ENCODE data around the gene PNPLA5.
"Not testable (repeated sequence)": the region's sequence is repeated elsewhere in the genome, so short reads cannot be mapped to it uniquely, and the experiment has no call there.

Gene PNPLA5

DNA sequence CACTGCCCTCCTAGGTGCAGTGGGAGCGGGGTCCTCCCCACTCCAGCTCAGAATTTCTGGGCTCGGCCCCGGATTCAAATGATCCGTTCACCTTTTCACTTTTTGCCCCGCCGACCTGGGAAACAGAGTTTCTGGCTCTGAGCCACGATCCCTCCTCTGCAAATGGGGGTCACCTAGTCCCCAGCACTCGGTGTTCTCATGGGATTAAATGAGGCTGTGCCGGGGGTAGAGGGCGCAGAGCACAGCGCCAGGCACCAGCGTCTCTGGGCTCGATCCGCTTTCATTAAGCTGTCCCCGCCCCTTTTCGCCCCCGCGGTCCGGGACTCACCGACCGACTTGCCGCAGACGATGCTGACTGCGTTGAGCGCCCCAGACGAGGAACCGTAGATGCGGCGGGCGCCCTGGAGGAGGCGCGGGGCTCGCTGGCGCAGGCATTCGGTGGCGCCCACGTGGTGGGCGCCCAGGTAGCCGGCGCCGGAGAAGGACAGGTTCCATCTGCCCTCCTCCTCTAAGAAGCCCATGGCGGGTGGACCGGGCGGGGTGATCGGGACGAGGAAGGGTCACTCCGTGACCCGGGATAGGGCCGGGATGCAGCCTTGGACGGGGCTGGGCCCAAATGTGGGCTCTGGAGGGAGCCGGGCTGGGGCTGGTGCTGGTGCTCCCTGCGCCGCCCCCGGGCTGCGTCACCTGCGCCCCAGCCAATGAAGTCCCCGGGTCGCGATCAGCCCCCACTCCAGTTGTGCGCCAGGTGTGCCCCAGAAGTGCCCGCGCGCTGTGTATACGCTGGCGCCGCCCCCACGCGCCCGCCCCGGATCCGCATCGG lies at the start of gene PNPLA5:
Gene PNPLA5, minus strand, starts transcription at position 654 of the 823 bp plus-strand sequence. Its CDS starts 133 bp downstream, at position 521.
- DNase-seq (ENCODE audit: low read depth): no peak

- no peak for DNase-seq (ENCODE audit: low read depth)
Measured at GRCh38 chr22:43941449-43941848, 49.6 kb upstream of the PNPLA5 start.

GRCh38 chr22:43931771-43932170 lies 40.0 kb upstream of the PNPLA5 start:
- DNase-seq (ENCODE audit: low read depth): no peak

GRCh38 chr22:43928908-43929307 lies 37.1 kb upstream of the PNPLA5 start:
- no peak for DNase-seq (ENCODE audit: low read depth)

DNA sequence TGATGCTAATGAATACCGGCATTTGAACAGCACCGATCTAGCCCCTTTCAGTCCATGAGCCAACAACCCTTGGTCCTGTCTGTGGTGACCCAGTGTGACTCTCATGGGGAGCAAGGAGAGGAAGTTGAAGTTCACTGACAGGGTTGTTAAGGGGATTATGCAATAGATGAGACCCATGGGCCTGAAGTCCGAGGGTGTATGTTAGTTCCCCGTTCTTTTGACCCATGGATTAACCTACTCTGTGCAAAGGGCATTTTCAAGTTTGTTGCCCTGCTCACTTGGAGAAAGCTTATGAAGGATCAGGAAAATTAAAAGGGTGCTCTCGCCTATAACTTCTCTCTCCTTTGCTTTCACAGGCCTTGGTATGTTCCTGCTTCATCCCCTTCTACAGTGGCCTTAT lies 36.7 kb upstream of the PNPLA5 start:
- no peak for DNase-seq (ENCODE audit: low read depth)

- DNase-seq (ENCODE audit: low read depth): no peak
Measured at GRCh38 chr22:43926349-43926710, 34.5 kb upstream of the PNPLA5 start.

GRCh38 chr22:43925433-43926348 lies 33.9 kb upstream of the PNPLA5 start:
- DNase-seq (ENCODE audit: low read depth): no peak

DNA sequence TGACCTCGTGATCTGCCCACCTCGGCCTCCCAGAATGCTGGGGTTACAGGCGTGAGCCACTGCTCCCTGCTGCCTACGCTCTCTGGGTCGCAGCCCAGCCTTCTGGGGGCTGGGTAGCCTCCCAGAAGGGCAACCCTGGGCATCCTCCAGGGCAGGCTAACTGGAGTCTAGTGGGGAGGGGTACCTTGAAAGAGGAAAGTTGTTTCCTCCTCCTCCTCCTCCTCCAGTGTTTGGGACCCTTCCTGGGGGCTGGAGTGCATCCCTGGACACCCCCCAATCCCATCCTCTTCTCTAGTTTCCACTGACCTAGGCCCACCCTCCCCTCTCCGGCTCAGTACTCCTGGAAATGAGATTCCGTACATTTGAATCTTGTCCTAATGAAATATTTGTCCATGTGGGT lies 33.1 kb upstream of the PNPLA5 start:
- DNase-seq (ENCODE audit: low read depth): no peak

DNA sequence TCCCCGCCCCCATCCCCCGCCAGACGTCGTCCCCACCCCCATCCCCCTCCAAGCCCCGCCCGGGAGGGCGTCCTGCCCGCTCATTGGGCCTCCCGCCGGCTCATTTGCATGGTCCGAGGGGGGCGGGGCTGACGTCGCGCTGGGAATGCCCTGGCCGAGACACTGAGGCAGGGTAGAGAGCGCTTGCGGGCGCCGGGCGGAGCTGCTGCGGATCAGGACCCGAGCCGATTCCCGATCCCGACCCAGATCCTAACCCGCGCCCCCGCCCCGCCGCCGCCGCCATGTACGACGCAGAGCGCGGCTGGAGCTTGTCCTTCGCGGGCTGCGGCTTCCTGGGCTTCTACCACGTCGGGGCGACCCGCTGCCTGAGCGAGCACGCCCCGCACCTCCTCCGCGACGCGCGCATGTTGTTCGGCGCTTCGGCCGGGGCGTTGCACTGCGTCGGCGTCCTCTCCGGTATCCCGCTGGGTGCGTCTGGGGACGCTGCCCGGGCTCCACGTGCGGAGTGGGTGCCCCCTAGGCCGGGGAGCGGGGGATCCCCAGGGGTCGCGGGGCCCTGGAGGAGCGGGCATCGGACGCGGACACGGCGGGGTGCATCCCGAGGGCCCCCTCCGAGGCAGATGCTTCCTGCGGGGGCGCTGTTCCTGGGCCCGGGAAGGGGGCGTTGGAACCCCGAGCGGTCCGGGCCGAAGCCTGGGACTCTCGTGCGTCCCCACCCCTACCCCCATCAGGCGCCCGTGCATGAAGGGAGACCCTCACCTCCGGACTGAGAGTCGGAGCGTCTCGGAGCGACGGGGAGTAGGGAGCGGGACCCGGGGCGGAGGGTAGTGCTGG lies 32.0 kb upstream of the PNPLA5 start, which contains the start of gene PNPLA3:
Gene PNPLA3, plus strand, starts transcription at position 175 of the 834 bp plus-strand sequence. Its CDS starts 107 bp downstream, at position 282.
- DNase-seq (ENCODE audit: low read depth): peak; percentile 56

DNA sequence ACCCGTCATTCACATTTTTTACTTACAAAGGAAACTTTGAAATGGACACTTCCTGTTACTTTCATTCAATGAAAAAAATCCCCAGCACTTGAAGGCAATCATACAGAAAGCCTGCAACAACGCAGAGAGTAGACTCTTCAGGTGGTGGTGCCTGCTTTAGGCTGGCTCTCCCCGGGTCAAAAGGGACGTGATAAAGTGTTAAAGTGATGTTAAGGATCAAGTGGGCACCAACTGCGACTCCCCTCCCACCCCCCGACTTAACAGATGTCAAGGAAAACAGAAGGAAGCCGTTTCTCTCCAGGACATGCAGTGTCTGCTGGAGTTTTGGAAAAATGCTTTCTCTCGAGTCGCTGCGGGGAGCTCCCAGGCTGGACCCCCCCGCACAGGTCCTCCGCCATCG lies 31.4 kb upstream of the PNPLA5 start:
- no peak for DNase-seq (ENCODE audit: low read depth)

DNA sequence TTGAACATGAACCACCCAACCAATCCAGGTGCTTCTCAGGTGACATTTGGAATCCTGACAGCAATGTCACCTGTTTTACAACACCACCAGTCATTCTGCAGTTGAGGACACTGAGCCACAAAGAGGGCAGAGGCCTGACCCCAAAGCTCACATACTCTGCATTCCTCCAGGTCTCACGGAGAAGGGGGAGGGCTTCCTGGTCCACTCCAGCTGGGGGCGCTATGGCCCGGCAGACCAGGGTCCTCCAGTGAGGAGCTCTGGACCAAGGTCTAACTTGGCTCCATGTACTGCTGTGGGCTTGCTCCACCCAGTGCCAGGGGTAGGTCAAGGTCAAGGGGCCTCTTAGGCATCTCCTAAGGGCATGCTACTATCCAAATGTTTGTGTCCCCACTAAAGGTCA lies 30.3 kb upstream of the PNPLA5 start:
- DNase-seq (ENCODE audit: low read depth): no peak

GRCh38 chr22:43921370-43921769 lies 29.6 kb upstream of the PNPLA5 start:
- DNase-seq (ENCODE audit: low read depth): no peak

- DNase-seq (ENCODE audit: low read depth): no peak
Measured at GRCh38 chr22:43919106-43919973, 27.5 kb upstream of the PNPLA5 start.

DNA sequence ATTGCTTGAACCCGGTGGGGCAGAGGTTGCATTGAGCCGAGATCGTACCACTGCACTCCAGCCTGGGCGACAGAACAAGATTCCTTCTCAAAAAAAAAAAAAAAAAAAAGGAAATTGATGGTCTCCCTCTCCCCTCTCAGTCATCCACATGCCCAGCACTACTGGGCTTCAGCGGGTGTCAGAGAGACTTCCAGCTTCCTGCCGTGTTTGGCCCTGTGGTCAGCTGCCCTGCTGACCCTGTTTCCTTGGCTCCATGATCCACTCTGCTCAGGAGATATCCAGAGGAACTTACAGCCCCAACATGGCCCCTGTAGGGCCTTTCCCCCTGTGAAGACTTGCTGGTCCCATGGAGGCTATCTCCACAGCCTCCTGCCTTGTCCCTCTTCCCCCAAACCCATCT lies 25.7 kb upstream of the PNPLA5 start:
- DNase-seq (ENCODE audit: low read depth): no peak

GRCh38 chr22:43911351-43911750 lies 19.5 kb upstream of the PNPLA5 start:
- no peak for DNase-seq (ENCODE audit: low read depth)

- DNase-seq (ENCODE audit: low read depth): no peak
Measured at GRCh38 chr22:43910178-43910695, 18.4 kb upstream of the PNPLA5 start.

DNA sequence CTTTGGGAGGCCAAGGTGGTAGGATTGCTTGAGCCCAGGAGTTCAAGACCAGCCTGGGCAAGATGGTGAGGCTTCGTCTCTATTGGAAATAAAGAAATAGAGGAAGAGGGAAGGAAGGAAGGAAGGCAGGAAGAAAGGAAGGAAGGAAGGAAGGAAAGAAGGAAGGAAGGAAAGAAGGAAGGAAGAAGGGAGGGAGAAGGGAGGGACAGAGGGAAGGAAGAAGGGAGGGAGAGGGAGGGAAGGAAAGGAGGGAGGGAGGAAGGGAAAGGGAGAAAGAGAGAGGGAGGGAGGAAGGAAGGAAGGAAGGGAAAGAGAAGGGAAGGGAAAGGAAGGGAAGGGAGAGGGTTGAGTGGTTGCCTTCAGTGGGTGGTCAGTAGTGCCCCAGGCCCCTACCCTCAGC lies 17.9 kb upstream of the PNPLA5 start:
- no peak for DNase-seq (ENCODE audit: low read depth)

DNA sequence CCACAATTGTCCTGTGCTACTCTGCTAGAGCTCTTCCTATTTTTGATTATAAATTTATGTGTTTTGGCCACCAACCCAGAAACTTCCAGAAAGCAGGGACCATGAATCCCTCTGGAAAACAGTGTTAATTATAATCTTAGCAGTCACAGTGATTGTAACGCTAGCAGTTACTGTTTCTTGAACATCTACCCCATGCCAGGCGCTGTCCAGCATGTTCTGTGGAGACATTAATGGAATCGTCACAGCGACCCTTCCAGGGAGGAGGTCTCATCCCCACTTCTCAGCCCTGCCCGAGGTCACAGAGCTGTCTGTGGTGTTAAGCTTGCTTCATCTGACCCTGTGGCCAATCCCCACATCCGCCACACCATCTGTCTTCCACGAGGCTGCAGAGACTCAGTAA lies 13.9 kb upstream of the PNPLA5 start:
- DNase-seq (ENCODE audit: low read depth): no peak

DNA sequence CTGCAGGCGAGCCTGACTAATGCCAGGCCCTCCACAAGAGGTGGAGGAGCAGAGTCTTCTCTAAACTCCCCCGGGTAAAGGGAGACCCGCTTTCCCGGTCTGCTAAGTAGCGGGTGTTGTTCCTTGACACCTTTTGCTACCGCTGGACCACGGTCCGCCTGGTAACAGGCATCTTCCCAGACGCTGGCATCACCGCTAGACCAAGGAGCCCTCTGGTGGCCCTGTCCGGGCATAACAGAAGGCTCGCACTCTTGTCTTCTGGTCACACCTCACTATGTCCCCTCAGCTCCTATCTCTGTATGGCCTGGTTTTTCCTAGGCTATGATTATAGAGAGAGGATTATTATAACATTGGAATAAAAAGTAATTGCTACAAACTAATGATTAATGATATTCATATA lies 12.6 kb upstream of the PNPLA5 start:
- not testable (repeated sequence) for DNase-seq (ENCODE audit: low read depth)

DNA sequence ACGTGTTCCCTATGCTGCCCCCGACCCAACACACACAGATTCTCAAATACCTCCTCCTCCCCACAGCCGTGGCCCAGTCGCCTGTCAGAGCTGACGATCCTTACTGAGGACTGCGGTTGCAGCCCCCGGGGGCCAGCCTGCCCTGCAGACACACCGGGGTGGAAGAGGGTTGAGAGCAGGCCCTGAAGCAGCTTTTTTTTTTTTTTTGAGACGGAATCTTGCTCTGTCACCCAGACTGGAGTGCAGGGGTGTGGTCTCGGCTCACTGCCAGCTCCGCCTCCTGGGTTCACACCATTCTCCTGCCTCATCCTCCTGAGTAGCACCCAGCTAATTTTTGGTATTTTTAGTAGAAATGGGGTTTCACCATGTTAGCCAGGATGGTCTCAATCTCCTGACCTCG lies 11.2 kb upstream of the PNPLA5 start:
- DNase-seq (ENCODE audit: low read depth): not testable (repeated sequence)

All from stimulated activated CD8-positive, alpha-beta memory T cell treated with anti-CD3 and anti-CD28 coated beads, Interleukin-15, amount 100 ng/mL, for 24 hours (primary cell).